Measurements from ENCODE around the gene STAT5B. TPM values are rescaled to one million over a fixed set of nuclear protein-coding genes. Genes with fewer than 3 reads are reported as not detected.

STAT5B gene
- total and polyA plus RNA-seq, 2 of the 13 experiments (the other 11 are each of a cell fraction or from before 2014, with no cell fraction given): 21.0 to 42.8 TPM

DNA sequence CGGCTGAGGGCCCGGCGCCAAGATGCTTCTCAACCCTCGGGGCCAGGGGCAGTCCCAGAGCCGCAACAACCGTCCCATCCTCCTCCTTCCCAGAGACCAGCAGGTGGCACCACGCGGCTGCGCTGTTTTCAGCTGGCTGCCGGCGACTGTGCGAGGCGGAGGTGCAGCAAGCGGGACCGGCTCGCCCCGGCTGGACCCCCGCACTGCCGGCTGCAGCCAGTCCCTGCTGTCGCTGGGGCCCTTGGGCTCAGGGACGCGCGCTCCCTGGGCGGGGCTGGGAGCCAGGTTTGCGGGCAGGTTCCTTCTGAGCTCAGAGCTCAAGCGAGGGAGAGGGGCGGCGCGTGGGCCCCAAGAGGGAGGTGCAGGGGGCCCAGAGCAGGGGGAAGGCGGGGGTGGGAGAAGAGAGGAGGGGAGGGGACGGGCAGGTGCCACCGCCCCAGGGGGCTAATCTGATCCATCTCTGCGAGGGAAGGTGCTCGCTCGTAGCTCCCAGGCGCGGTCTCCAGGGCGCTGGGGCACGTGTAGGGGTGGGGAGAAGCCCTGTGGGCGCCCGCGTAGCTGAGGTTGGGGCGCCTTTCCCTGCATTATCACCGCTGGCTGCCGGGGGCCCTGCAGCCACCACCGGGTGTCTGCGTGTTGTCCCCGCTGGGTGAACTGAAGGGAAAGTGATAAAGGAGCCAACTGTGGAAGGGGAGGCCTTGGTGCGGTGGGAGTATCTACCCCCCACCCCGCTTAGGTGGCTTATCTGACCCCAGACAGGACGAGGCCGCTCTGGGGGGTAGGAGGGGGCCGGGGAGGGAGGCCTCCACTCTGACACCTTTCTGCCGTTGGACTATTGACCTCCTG lies 36.3 kb upstream of the STAT5B start (continued):
- TF ChIP-seq, protein P1, sequence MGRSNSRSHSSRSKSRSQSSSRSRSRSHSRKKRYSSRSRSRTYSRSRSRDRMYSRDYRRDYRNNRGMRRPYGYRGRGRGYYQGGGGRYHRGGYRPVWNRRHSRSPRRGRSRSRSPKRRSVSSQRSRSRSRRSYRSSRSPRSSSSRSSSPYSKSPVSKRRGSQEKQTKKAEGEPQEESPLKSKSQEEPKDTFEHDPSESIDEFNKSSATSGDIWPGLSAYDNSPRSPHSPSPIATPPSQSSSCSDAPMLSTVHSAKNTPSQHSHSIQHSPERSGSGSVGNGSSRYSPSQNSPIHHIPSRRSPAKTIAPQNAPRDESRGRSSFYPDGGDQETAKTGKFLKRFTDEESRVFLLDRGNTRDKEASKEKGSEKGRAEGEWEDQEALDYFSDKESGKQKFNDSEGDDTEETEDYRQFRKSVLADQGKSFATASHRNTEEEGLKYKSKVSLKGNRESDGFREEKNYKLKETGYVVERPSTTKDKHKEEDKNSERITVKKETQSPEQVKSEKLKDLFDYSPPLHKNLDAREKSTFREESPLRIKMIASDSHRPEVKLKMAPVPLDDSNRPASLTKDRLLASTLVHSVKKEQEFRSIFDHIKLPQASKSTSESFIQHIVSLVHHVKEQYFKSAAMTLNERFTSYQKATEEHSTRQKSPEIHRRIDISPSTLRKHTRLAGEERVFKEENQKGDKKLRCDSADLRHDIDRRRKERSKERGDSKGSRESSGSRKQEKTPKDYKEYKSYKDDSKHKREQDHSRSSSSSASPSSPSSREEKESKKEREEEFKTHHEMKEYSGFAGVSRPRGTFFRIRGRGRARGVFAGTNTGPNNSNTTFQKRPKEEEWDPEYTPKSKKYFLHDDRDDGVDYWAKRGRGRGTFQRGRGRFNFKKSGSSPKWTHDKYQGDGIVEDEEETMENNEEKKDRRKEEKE (IDR thresholded peaks at IDR 0.05): no peak
- no peak for TF ChIP-seq U2AF2 (IDR thresholded peaks at IDR 0.05; ENCODE audit: low read depth, low read length)
- no peak for TF ChIP-seq ZNF383 (CRISPR knock-in tag; IDR thresholded peaks at IDR 0.05; ENCODE audit: borderline replicate concordance)
- 0 out of 2 replicates have a peak, but pooled peaks have one; percentile 43 for TF ChIP-seq PAX8 (CRISPR knock-in tag; IDR thresholded peaks at IDR 0.05; ENCODE audit: borderline replicate concordance)
- peak; percentile 46; the same call in 1 of the 2 replicates for TF ChIP-seq ESRRA (CRISPR knock-in tag; IDR thresholded peaks at IDR 0.05; ENCODE audit: low read depth)
- TF ChIP-seq MAF1 (CRISPR knock-in tag; IDR thresholded peaks at IDR 0.05; ENCODE audit: borderline replicate concordance): no peak
- TF ChIP-seq ZBTB3 (CRISPR knock-in tag; IDR thresholded peaks at IDR 0.05; ENCODE audit: borderline replicate concordance, low read depth): 0 out of 2 replicates have a peak, but pooled peaks have one; percentile 4
- peak; percentile 71 for TF ChIP-seq GZF1 (CRISPR knock-in tag; IDR thresholded peaks at IDR 0.05)
- TF ChIP-seq MYC (CRISPR knock-in tag; IDR thresholded peaks at IDR 0.05; ENCODE audit: borderline replicate concordance): peak; percentile 84
- TF ChIP-seq ELF1 (CRISPR knock-in tag; IDR thresholded peaks at IDR 0.05): no peak
- peak; percentile 77; the same call in 1 of the 2 replicates for TF ChIP-seq PAF1 (CRISPR knock-in tag; IDR thresholded peaks at IDR 0.05)
- peak; percentile 33; the same call in 1 of the 2 replicates for TF ChIP-seq RXRB (CRISPR knock-in tag; IDR thresholded peaks at IDR 0.05; ENCODE audit: borderline replicate concordance)
